A673 (cell line): ENCODE measurements around the gene CCSER1. TPM values are rescaled to one million over a fixed set of nuclear protein-coding genes. Genes with fewer than 3 reads are reported as not detected.

Experiments used
- BruUV-seq: library from RNA; stranded (reverse); fragments of 400-500 nt; replicated peaks from 2 replicates; lab custom pipeline; 2021; lab: Mats Ljungman, UMichigan
- CTCF ChIA-PET: fragments of 300-600 bp; sonication (Branson Sonifier 250); formaldehyde crosslinking; loops from one replicate; lab custom pipeline; 2022; ENCODE audit warnings: antibody characterized with exemption; lab: Charles Lee
- POLR2A ChIA-PET: fragments of 300-600 bp; sonication (Branson Sonifier 250); formaldehyde crosslinking; loops from one replicate; lab custom pipeline; 2022; ENCODE audit warnings: antibody characterized with exemption; ENCODE audit not compliant: low non-redundant PET; lab: Charles Lee
- DNase-seq: peaks from one replicate; pipeline ENCODE4 v3.0.0-alpha.2; 2015; ENCODE audit warnings: low spot score
- H3K27ac ChIP-seq: fragments of 200-600 bp; sonication (generic); 2 replicates; pipeline ENCODE4 v1.5.1; 2016; ENCODE audit warnings: mixed run types, low read depth, mild to moderate bottlenecking, mixed read lengths, antibody characterized with exemption, low read length; ENCODE audit not compliant: poor library complexity, severe bottlenecking
- H3K27me3 ChIP-seq: fragments of 200-600 bp; sonication (generic); replicated peaks from 2 replicates; pipeline ENCODE4 v1.6.1; 2017; ENCODE audit warnings: mixed run types, low read depth, mild to moderate bottlenecking, mixed read lengths, antibody characterized with exemption, low read length; ENCODE audit not compliant: insufficient read depth, poor library complexity
- H3K36me3 ChIP-seq: fragments of 200-600 bp; sonication (generic); 2 replicates; pipeline ENCODE4 v1.6.1; 2016; ENCODE audit warnings: mixed run types, mild to moderate bottlenecking, mixed read lengths, antibody characterized with exemption, low read length; ENCODE audit not compliant: insufficient read depth, poor library complexity, severe bottlenecking
- H3K4me1 ChIP-seq: fragments of 200-600 bp; sonication (generic); 2 replicates; pipeline ENCODE4 v1.6.1; 2017; ENCODE audit warnings: mixed run types, mild to moderate bottlenecking, mixed read lengths, antibody characterized with exemption, low read length; ENCODE audit not compliant: insufficient read depth, poor library complexity, severe bottlenecking
- H3K4me3 ChIP-seq: fragments of 200-600 bp; sonication (generic); 2 replicates; pipeline ENCODE4 v1.5.1; 2016; ENCODE audit warnings: low read depth, mixed run types, mild to moderate bottlenecking, mixed read lengths, low read length; ENCODE audit not compliant: poor library complexity, severe bottlenecking
- H3K9me3 ChIP-seq: fragments of 200-600 bp; sonication (generic); 2 replicates; pipeline ENCODE4 v1.6.1; 2016; ENCODE audit warnings: mixed run types, low read depth, mild to moderate bottlenecking, mixed read lengths, antibody characterized with exemption, low read length; ENCODE audit not compliant: poor library complexity, severe bottlenecking
- EZH2 ChIP-seq: fragments of 200-600 bp; sonication (generic); IDR thresholded peaks from 2 replicates; pipeline ENCODE4 v1.6.1; 2017; ENCODE audit warnings: borderline replicate concordance, low read depth, mild to moderate bottlenecking, mixed read lengths, antibody characterized with exemption, low read length; ENCODE audit not compliant: poor library complexity, severe bottlenecking
- intact Hi-C: fragments of 100-400 bp; cut with micrococcal nuclease; formaldehyde crosslinking; loops from one replicate; pipeline ENCODE4 v1.10.0; 2022; ENCODE audit not compliant: unreplicated experiment
- total RNA-seq: library from RNA; stranded (reverse); gene quantifications from 2 replicates; pipeline ENCODE4 v1.2.3, GENCODE V29; 2021
- TF ChIP-seq, protein P1 (sequence below): fragments of 300-800, 200-600 bp; sonication (generic); conservative IDR thresholded peaks from 2 replicates; pipeline ENCODE4 v1.5.1; 2017; ENCODE audit warnings: low read depth, mild to moderate bottlenecking, antibody characterized with exemption, low read length, moderate library complexity, mixed read lengths

Gene CCSER1
- total RNA-seq, 1 experiment from 2014 or later, result not detected

- TF ChIP-seq EZH2, result no peak
- TF ChIP-seq, protein P1, sequence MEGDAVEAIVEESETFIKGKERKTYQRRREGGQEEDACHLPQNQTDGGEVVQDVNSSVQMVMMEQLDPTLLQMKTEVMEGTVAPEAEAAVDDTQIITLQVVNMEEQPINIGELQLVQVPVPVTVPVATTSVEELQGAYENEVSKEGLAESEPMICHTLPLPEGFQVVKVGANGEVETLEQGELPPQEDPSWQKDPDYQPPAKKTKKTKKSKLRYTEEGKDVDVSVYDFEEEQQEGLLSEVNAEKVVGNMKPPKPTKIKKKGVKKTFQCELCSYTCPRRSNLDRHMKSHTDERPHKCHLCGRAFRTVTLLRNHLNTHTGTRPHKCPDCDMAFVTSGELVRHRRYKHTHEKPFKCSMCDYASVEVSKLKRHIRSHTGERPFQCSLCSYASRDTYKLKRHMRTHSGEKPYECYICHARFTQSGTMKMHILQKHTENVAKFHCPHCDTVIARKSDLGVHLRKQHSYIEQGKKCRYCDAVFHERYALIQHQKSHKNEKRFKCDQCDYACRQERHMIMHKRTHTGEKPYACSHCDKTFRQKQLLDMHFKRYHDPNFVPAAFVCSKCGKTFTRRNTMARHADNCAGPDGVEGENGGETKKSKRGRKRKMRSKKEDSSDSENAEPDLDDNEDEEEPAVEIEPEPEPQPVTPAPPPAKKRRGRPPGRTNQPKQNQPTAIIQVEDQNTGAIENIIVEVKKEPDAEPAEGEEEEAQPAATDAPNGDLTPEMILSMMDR, result no peak
- intact Hi-C loops, result no loop called here
- no peak for DNase-seq
- Histone ChIP-seq H3K9me3 (no peaks in the 10 kb centered on the region), H3K27ac (no peak overlapping the region), H3K4me3 (no peak overlapping the region), H3K4me1 (no peaks in the 10 kb centered on the region), H3K27me3 (no peaks in the 10 kb centered on the region), H3K36me3 (no peaks in the 10 kb centered on the region)
- BruUV-seq, result no TSS peak
- ChIA-PET CTCF (no interaction called here), POLR2A (no interaction called here)
Observed at GRCh38 chr4:90922174-90922573, 795.0 kb downstream of the CCSER1 start.

- TF ChIP-seq, protein P1, result no peak
- no peak for TF ChIP-seq EZH2
- no TSS peak for BruUV-seq
- ChIA-PET POLR2A (no interaction called here), CTCF (no interaction called here)
- intact Hi-C loops, result no loop called here
- Histone ChIP-seq H3K4me3 (no peak overlapping the region), H3K27ac (no peak overlapping the region), H3K4me1 (no peaks in the 10 kb centered on the region), H3K9me3 (no peaks in the 10 kb centered on the region), H3K27me3 (no peaks in the 10 kb centered on the region), H3K36me3 (no peaks in the 10 kb centered on the region)
- no peak for DNase-seq
Observed at GRCh38 chr4:90926957-90927356, 799.8 kb downstream of the CCSER1 start.

- TF ChIP-seq, protein P1, result no peak
- TF ChIP-seq EZH2, result no peak
- no peak overlapping the region for H3K4me3 ChIP-seq
- CTCF ChIA-PET, result no interaction called here
- H3K4me1 ChIP-seq, result no peaks in the 10 kb centered on the region
- H3K27me3 ChIP-seq, result no peaks in the 10 kb centered on the region
- H3K36me3 ChIP-seq, result no peaks in the 10 kb centered on the region
- no TSS peak for BruUV-seq
- POLR2A ChIA-PET, result no interaction called here
- intact Hi-C loops, result no loop called here
- no peak for DNase-seq
- H3K27ac ChIP-seq, result no peak overlapping the region
- no peaks in the 10 kb centered on the region for H3K9me3 ChIP-seq
Observed at GRCh38 chr4:90943311-90943710, 816.1 kb downstream of the CCSER1 start.
